Measurements from ENCODE around the gene KISS1.

The KISS1 gene

DNA sequence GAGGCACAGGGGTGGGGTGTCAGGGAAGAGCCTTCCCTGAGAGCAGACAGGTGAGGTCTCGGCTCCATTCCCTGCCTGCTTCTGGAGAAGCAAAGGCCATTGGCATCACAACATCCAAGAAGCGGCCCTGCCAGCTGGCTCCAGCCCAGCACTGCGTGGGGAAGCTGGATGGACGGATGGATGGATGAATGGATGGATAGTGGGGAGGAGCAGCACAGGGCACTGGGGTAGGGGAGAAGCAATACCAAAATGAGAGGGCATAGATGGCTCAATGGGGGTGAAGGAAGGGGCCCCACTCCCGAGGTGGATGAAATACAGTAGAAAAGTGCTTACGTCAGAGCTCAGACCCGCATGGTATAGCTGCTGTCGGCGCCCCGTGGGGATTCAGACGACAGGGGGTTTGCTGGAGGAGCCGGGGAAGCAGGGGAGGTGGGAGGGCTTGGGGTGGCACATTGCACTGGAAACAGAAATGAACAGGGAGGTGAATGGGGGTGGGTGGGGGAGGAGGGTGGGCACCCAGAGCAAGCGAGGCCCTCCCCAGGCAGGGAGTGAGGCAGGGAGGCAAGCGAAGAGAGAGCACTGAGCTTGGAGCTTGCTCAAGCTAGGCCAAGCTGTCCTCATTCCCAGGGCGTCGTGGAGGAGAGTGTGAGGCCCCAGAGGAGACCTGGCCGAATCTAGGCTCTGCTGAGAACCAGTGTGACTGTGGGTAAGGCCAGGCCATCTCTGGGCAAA, 27.0 kb upstream of the KISS1 start:
- ATAC-seq (no peak), DNase-seq (no peak)
- Mint-ChIP-seq H3K27ac (no peak overlapping the region), H3K27me3 (no peaks in the 10 kb centered on the region), H3K4me3 (no peak overlapping the region), H3K4me1 (peaks cover 7% of the 10 kb centered on the region), H3K9me3 (no peaks in the 10 kb centered on the region)

- no peaks in the 10 kb centered on the region for H3K27me3 Mint-ChIP-seq
- no peak overlapping the region for H3K4me3 Mint-ChIP-seq
- ATAC-seq (no peak), DNase-seq (no peak)
- H3K9me3 Mint-ChIP-seq = no peaks in the 10 kb centered on the region
- peaks cover 11% of the 10 kb centered on the region for H3K4me1 Mint-ChIP-seq
- peak overlapping the region in 1 of 2 donors; percentile 35 for H3K27ac Mint-ChIP-seq
These were observed 26.4 kb upstream of the KISS1 start for GRCh38 chr1:204222764-204223055.

DNA sequence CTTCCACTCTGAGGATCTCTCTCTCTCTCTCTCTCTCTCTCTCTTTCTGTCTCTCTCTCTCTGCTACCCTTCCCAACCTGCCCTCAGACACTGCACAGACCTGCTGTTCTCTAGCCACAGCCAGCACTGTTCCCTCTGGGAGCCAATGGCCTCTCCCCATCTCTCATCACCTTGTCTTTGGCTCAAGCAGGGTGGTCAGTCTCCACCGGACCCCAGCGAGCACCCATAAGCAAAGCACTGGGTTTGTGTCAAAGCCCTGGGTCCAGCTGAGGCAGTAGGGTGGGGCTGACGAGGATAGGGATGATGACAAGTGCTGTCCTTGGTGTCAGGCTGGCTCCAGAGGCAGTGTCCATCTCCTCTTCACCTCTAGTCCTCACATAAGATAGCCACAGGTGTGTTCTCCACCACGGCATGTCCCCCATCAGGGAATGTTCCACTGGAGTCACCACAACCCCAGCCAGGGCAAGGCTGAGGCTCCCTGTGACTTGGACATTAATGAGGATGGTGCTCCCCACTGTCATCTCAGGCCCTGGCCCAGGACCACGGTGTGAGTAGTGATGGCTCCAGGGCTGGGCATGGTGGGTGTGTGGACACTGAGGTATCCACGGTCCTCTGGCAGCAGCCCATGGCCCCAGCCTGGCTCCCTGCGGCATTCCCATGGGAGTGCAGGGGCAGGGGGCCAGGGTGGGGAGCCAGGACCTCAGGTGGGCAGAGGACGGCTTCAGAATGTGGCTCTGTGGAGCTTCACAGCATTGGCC, 25.9 kb upstream of the KISS1 start:
- no peak for DNase-seq
- no peaks in the 10 kb centered on the region for H3K27me3 Mint-ChIP-seq
- H3K4me3 Mint-ChIP-seq = no peak overlapping the region
- no peak for ATAC-seq
- H3K27ac Mint-ChIP-seq = peak overlapping the region in 1 of 2 donors; percentile 35
- H3K9me3 Mint-ChIP-seq = no peaks in the 10 kb centered on the region
- H3K4me1 Mint-ChIP-seq = peaks cover 11% of the 10 kb centered on the region

DNA sequence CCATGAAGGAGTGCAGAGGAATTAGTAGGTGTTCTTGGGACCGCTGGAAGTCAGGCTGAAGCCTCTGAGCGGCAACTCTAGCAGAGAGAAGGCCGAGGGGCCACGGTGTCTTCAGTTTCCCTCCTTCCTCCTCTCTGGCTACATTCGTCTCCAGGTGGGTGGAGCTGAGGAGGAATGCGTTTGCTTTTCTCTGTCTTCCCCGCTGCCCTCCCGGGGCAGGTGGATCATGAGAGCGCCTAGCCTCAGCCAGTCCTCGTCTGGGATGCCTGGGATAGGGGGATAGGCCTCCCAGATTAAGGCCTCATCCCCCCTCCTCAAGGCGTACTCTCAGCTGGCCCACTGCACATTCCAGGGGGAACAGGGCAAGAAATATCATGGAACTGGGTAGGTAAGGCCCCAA, 25.0 kb upstream of the KISS1 start:
- peak overlapping the region in 1 of 2 donors; percentile 77 for H3K27ac Mint-ChIP-seq
- no peaks in the 10 kb centered on the region for H3K27me3 Mint-ChIP-seq
- no peak for ATAC-seq
- no peaks in the 10 kb centered on the region for H3K9me3 Mint-ChIP-seq
- no peak for DNase-seq
- H3K4me1 Mint-ChIP-seq = peaks cover 11% of the 10 kb centered on the region
- no peak overlapping the region for H3K4me3 Mint-ChIP-seq

- DNase-seq (no peak), ATAC-seq (no peak)
- Mint-ChIP-seq H3K9me3 (no peaks in the 10 kb centered on the region), H3K27me3 (no peaks in the 10 kb centered on the region), H3K27ac (peak overlapping the region in 1 of 2 donors; percentile 67), H3K4me1 (peaks cover 11% of the 10 kb centered on the region), H3K4me3 (no peak overlapping the region)
These were observed 23.8 kb upstream of the KISS1 start for GRCh38 chr1:204219971-204220616.

DNA sequence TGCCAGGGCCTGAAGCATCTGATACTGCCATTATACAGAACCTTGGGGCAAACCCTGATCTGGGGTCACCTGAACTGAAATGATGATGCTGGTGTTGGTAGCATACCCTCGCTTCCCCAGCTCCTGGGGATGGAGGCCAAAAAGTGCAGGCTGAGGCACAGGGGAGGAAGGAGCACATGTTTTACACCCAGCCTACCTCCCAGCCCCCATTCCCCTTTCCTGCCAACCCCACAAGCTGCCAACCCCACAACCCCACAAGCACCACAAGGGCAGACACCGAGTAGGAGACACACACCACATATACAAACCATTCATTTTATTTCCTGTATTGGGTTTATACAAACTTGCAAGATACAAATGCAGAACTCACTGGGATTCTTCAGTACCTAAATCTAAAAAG, 22.3 kb upstream of the KISS1 start:
- H3K27ac Mint-ChIP-seq = no peak overlapping the region
- no peak for ATAC-seq

DNA sequence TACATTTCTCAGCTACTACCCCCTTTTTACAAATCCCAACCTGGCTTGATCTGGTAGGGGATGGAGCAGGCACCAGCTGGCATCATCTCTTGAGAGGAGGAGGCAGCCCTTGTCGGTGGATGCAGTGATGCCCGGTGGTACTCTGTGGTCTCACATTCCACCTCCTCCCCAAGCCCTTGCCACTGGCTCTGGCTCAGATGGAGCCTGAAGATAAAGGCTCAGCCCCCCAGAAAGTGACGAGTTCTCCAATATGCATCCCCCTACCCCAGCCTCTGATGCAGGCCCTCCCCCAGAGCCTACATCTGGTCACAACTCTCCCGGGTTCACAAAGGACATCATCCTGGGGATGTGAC, 21.3 kb upstream of the KISS1 start:
- no peak overlapping the region for H3K27ac Mint-ChIP-seq
- H3K4me1 Mint-ChIP-seq = peaks cover 19% of the 10 kb centered on the region
- DNase-seq (no peak), ATAC-seq (no peak)
- no peaks in the 10 kb centered on the region for H3K9me3 Mint-ChIP-seq
- H3K4me3 Mint-ChIP-seq = no peak overlapping the region
- H3K27me3 Mint-ChIP-seq = no peaks in the 10 kb centered on the region

More for the DNA sequence above, 22.3 kb upstream of the KISS1 start:
- Mint-ChIP-seq H3K9me3 (no peaks in the 10 kb centered on the region), H3K27me3 (no peaks in the 10 kb centered on the region), H3K4me3 (no peak overlapping the region), H3K4me1 (peaks cover 19% of the 10 kb centered on the region)
- DNase-seq = no peak

DNA sequence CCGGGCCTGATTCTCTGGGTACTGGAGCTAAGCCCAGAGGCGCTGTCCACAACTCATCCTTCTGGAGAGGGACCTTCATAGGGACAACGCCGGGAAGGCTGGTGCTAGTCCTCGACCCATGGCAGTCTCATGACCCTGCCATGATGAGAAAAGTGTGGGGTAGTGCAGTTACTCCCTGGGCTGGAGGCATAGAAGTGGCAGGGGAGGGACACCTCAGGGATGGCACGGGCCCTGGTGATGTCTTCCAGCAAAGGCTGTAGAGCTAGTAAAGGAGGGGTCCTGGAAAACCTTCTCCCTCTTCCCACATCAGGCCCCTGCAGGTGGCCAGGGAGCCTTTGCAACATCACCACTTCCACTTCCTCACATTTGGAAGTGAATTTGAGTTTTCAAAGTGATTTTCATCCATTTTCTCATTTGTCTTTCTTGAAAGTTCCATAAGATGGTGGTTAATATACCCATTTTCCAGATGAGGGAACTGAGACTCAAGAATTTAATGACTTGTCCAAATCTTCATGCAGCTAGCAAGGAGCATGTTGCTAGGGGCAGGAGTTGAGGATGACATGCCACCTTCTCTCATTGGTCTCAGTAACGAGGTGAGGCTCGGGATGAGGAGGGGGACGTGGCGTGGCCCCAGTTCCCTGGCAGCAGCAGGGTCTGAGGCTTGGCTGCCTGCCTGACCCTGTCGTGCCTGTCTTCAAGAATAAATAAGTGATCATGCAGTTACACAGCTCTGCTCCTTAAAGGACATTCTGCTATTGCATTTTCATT, 20.8 kb upstream of the KISS1 start:
- no peak for ATAC-seq

GRCh38 chr1:204216236-204216635, 19.9 kb upstream of the KISS1 start:
- ATAC-seq (no peak), DNase-seq (no peak)
- Mint-ChIP-seq H3K9me3 (no peaks in the 10 kb centered on the region), H3K4me1 (peaks cover 19% of the 10 kb centered on the region), H3K27ac (no peak overlapping the region), H3K4me3 (no peak overlapping the region), H3K27me3 (no peaks in the 10 kb centered on the region)

More for the DNA sequence above, 20.8 kb upstream of the KISS1 start:
- H3K9me3 Mint-ChIP-seq = no peaks in the 10 kb centered on the region
- peaks cover 19% of the 10 kb centered on the region for H3K4me1 Mint-ChIP-seq
- H3K27me3 Mint-ChIP-seq = no peaks in the 10 kb centered on the region
- no peak overlapping the region for H3K4me3 Mint-ChIP-seq
- H3K27ac Mint-ChIP-seq = no peak overlapping the region
- no peak for DNase-seq

DNA sequence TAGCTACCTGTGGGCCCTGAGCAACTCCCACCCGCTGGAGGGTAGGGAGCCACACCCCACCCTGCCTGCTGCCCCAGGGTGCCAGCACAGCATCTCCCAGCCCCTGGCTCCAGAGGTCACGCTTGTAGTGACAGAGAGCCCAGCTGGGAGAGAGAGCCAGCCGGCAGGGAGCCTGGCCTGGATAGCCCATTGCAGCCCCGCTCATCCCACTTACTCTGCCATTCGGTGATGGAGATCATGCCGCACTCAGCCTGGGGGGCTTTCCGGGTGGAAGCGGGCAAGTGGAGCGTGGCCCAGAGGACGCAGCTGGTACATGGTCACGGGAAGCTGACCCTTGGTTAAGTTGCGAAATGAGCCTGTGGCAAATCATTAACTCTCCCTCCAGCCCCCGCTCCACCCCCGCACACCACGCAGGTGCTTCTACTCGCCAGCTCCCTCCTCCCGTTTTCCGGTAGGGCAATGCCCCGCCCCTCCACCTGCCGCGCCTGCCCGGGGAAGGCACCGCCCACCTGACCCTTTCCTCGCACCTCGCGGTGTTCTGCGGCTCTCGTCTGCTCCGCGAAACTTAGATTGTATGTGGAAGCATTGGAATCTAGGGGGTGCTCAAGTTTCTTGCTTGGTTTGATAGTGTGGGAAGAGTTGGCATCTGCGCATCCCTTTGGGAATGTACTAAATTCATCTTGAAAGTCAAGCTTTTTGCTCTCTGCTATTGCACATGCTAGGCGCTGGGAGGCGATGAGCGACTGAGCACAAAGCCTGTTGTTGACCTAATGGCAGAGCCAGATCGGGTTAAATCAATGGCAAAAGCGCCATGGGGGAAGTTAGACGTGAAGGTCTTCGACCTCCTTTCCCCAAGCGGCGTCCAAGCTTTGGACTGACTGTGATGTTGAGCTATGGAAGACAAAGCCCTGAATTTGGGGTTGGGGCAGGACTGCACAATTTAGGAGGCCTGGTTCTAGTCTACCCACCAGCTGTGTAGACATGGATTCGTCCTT, 17.7 kb upstream of the KISS1 start, which contains the start of gene GOLT1A:
TSS of gene GOLT1A (minus strand) at position 321 of the 995 bp plus-strand sequence. CDS start at position 239, 82 bp downstream.
- DNase-seq (peak; percentile 36 to 42), ATAC-seq (peak; percentile 78)
- peak within 1 kb of the TSS; percentile 66 to 70 for H3K4me3 Mint-ChIP-seq
- peak within 1 kb of the TSS in 1 of 2 donors; percentile 28 for H3K27ac Mint-ChIP-seq
- H3K9me3 Mint-ChIP-seq = no peaks in the 10 kb centered on the region
- H3K27me3 Mint-ChIP-seq = no peaks in the 10 kb centered on the region
- H3K4me1 Mint-ChIP-seq = peaks cover 19% of the 10 kb centered on the region

DNA sequence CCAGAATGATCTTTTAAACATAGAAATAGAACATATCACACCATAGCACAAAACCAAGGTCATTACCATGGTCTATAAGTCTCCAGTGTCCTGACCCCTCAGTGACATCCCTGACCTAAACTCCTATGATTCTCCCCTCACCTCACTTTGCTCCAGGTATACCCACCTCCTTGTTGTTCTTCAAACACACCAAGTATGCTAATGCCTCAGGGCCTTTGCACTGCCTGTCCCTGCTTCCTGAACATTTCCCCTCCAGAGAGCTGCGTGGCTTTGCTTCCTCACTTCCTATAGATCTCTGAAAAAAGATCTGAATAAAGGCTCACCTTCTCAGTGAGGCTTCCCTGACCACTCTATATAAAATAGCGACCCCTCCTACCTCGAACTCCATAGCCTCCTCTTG, 16.4 kb upstream of the KISS1 start:
- Mint-ChIP-seq H3K4me1 (peaks cover 8% of the 10 kb centered on the region), H3K9me3 (no peaks in the 10 kb centered on the region)

GRCh38 chr1:204211046-204211445, 14.8 kb upstream of the KISS1 start:
- Mint-ChIP-seq H3K4me1 (peaks cover 14% of the 10 kb centered on the region), H3K9me3 (no peaks in the 10 kb centered on the region), H3K4me3 (no peak overlapping the region), H3K27ac (no peak overlapping the region), H3K27me3 (peaks cover 11% of the 10 kb centered on the region)
- ATAC-seq = no peak
- no peak for DNase-seq

More for the DNA sequence above, 16.4 kb upstream of the KISS1 start:
- H3K27me3 Mint-ChIP-seq = no peaks in the 10 kb centered on the region
- ATAC-seq (no peak), DNase-seq (no peak)
- no peak overlapping the region for H3K27ac Mint-ChIP-seq
- no peak overlapping the region for H3K4me3 Mint-ChIP-seq

DNA sequence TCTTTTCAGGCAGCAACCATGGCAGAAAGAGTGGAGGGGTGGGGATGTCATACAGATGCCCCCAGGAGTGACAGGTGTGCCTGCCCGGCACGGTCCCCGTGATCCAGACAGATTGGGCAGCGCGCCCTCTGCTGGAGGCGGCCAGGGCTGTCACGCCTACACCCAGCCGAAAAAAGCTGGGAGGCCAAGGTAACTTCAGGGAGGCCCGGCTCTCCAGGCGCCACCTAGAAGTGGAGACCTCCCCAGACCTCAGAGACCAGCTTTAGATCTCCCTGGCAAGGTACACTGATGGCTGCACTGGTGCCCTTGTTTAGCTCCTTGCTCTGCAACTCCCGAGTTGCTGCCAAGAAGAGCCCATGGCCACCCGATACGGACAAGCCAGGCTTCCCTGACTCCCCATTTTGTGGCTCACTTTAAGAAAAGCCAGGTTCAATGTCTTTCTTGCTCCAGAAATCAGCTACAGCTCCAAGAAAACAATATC, 10.9 kb upstream of the KISS1 start:
- DNase-seq (peak; percentile 73 to 76), ATAC-seq (peak; percentile 98)
- peaks cover 14% of the 10 kb centered on the region for H3K4me1 Mint-ChIP-seq
- no peak overlapping the region for H3K27ac Mint-ChIP-seq
- no peaks in the 10 kb centered on the region for H3K9me3 Mint-ChIP-seq
- peaks cover 43% of the 10 kb centered on the region for H3K27me3 Mint-ChIP-seq
- H3K4me3 Mint-ChIP-seq = no peak overlapping the region

- Mint-ChIP-seq H3K27ac (no peak overlapping the region), H3K27me3 (peaks cover 43% of the 10 kb centered on the region), H3K4me3 (no peak overlapping the region), H3K4me1 (peaks cover 14% of the 10 kb centered on the region), H3K9me3 (no peaks in the 10 kb centered on the region)
- no peak for ATAC-seq
- DNase-seq = no peak
These were observed 9.8 kb upstream of the KISS1 start for GRCh38 chr1:204206121-204206520.

Data from stimulated activated naive CD8-positive, alpha-beta T cell treated with anti-CD3 and anti-CD28 coated beads, Interleukin-15, amount 100 ng/mL, for 72 hours (primary cell).